HepG2 (cell line): ENCODE measurements around the gene DDT. TPM values are rescaled to one million over a fixed set of nuclear protein-coding genes. Genes with fewer than 3 reads are reported as not detected.

Experiments used
- CHD4 ChIP-seq: fragments of 200-600 bp; sonication (generic); IDR thresholded peaks from 2 replicates; pipeline ENCODE4 v1.7.0; 2017; ENCODE audit warnings: mild to moderate bottlenecking, low read length, borderline replicate concordance
- KAT8 ChIP-seq: IDR thresholded peaks from 2 replicates; pipeline ENCODE4 v1.6.1; 2016; ENCODE audit warnings: missing genetic modification reagents, missing compliant biosample characterization
- NCOR1 ChIP-seq: fragments of 200-600 bp; sonication (generic); IDR thresholded peaks from 2 replicates; pipeline ENCODE4 v1.7.0; 2017; ENCODE audit warnings: antibody characterized with exemption, low read length, borderline replicate concordance
- ZNF562 ChIP-seq: sonication (generic); formaldehyde crosslinking; IDR thresholded peaks from 2 replicates; pipeline ENCODE4 v1.8.0; 2022; ENCODE audit warnings: missing genetic modification reagents, borderline replicate concordance
- ZNF564 ChIP-seq: sonication (generic); formaldehyde crosslinking; IDR thresholded peaks from 2 replicates; pipeline ENCODE4 v1.8.1; 2023; ENCODE audit warnings: mild to moderate bottlenecking, missing genetic modification reagents
- ZNF589 ChIP-seq: sonication (generic); formaldehyde crosslinking; conservative IDR thresholded peaks from 2 replicates; pipeline ENCODE4 v1.8.0; 2022; ENCODE audit warnings: mild to moderate bottlenecking, moderate library complexity, missing genetic modification reagents
- ZNF75D ChIP-seq: sonication (generic); formaldehyde crosslinking; IDR thresholded peaks from 2 replicates; pipeline ENCODE4 v1.8.1; 2023; ENCODE audit warnings: missing genetic modification reagents, mild to moderate bottlenecking, borderline replicate concordance
- ZNF839 ChIP-seq: sonication (generic); formaldehyde crosslinking; IDR thresholded peaks from 2 replicates; pipeline ENCODE4 v1.4.0; 2020; ENCODE audit warnings: missing genetic modification reagents, mild to moderate bottlenecking, borderline replicate concordance
- ZSCAN20 ChIP-seq: sonication (generic); formaldehyde crosslinking; IDR thresholded peaks from 2 replicates; pipeline ENCODE4 v1.4.0; 2020; ENCODE audit warnings: missing genetic modification reagents, mild to moderate bottlenecking, borderline replicate concordance
- polyA plus RNA-seq, 8 experiments: library from polyadenylated mRNA; depleted of rRNA in 3 of 8; stranded (reverse) in 7 of 8; unstranded in 1 of 8; fragments of >200 nt; fragmentation: Illumina TruSeq in 4 of 8; extraction: Trizol in 4 of 8; gene quantifications; 2 replicates each; pipeline versions ENCODE4 v1.2.1 to v1.2.3, GENCODE V29; 2011 to 2016; ENCODE audit warnings: low read depth in 4 of 8, missing spikeins in 1 of 8, mixed read lengths in 1 of 8; ENCODE audit not compliant: insufficient read depth in 1 of 8
- total RNA-seq, 5 experiments: library from RNA; depleted of rRNA; stranded (reverse); fragments of >200 nt; fragmentation: Illumina TruSeq; extraction: Trizol; gene quantifications; 2 replicates each; pipeline ENCODE4 v1.2.3, GENCODE V29; 2016; ENCODE audit warnings: low read depth in 1 of 5
- TF ChIP-seq, protein P1 (sequence below): sonication (generic); formaldehyde crosslinking; IDR thresholded peaks from 2 replicates; pipeline ENCODE4 v1.5.1; 2020; ENCODE audit warnings: mild to moderate bottlenecking, missing genetic modification reagents, borderline replicate concordance
- TF ChIP-seq, protein P2 (sequence below): sonication (generic); formaldehyde crosslinking; IDR thresholded peaks from 2 replicates; pipeline ENCODE4 v1.4.0; 2020; ENCODE audit warnings: missing genetic modification reagents, mild to moderate bottlenecking, borderline replicate concordance
- TF ChIP-seq, protein P3 (sequence below): sonication (generic); formaldehyde crosslinking; IDR thresholded peaks from 2 replicates; pipeline ENCODE4 v1.4.0; 2020; ENCODE audit warnings: missing genetic modification reagents
- TF ChIP-seq, protein P4 (sequence below): IDR thresholded peaks from 2 replicates; pipeline ENCODE4 v1.6.1; 2018; ENCODE audit warnings: missing genetic modification reagents

Gene DDT
- total and polyA plus RNA-seq, 2 of the 13 experiments (the other 11 are each of a cell fraction or from before 2014, with no cell fraction given): 143 to 181 TPM

DNA sequence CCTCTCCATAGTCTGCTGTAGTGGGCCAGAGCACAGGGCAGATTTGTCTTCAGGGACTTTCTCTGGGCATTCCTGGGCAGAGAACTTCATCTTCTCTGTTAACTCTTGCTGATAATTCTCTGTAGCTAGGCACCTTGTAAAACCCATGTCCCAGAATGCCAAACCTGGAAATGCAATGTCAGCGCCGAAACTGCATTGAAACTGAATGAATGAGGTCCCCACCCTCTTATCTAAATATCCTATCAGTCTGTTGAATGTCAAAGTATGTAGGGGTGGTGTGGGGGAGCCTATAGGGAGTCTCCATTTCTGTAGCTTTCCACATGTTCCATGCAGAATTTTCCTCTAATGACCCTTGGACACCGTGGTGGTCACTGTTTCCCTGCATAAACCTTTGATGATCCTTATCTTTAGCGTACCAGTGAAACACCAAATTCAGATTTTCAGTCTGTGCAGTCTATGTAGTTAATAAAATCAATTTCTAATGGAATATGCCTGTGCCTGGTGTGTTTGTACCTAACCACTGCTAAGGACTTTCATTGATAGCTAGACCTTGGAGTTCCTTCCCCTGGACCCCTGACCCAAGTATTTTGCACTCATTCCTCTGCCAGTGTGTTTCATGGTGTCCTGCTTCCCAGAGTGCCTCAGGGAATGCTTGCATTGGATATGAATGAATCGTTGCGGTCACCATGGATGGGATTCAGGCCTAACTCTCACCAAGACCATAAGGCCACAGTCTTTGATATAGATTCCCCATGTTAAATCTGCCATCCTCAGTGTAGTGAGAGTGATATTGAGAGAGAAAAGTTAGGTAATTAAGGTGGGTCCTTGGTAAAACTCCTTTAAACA, 34.4 kb upstream of the DDT start (continued):
- TF ChIP-seq, protein P1, sequence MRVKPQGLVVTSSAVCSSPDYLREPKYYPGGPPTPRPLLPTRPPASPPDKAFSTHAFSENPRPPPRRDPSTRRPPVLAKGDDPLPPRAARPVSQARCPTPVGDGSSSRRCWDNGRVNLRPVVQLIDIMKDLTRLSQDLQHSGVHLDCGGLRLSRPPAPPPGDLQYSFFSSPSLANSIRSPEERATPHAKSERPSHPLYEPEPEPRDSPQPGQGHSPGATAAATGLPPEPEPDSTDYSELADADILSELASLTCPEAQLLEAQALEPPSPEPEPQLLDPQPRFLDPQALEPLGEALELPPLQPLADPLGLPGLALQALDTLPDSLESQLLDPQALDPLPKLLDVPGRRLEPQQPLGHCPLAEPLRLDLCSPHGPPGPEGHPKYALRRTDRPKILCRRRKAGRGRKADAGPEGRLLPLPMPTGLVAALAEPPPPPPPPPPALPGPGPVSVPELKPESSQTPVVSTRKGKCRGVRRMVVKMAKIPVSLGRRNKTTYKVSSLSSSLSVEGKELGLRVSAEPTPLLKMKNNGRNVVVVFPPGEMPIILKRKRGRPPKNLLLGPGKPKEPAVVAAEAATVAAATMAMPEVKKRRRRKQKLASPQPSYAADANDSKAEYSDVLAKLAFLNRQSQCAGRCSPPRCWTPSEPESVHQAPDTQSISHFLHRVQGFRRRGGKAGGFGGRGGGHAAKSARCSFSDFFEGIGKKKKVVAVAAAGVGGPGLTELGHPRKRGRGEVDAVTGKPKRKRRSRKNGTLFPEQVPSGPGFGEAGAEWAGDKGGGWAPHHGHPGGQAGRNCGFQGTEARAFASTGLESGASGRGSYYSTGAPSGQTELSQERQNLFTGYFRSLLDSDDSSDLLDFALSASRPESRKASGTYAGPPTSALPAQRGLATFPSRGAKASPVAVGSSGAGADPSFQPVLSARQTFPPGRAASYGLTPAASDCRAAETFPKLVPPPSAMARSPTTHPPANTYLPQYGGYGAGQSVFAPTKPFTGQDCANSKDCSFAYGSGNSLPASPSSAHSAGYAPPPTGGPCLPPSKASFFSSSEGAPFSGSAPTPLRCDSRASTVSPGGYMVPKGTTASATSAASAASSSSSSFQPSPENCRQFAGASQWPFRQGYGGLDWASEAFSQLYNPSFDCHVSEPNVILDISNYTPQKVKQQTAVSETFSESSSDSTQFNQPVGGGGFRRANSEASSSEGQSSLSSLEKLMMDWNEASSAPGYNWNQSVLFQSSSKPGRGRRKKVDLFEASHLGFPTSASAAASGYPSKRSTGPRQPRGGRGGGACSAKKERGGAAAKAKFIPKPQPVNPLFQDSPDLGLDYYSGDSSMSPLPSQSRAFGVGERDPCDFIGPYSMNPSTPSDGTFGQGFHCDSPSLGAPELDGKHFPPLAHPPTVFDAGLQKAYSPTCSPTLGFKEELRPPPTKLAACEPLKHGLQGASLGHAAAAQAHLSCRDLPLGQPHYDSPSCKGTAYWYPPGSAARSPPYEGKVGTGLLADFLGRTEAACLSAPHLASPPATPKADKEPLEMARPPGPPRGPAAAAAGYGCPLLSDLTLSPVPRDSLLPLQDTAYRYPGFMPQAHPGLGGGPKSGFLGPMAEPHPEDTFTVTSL (CRISPR knock-in tag): peak; percentile 66; the same call in 1 of the 2 replicates
- TF ChIP-seq NCOR1: peak; percentile 9; the same call in 1 of the 2 replicates
- TF ChIP-seq ZSCAN20 (CRISPR knock-in tag): no peak
- TF ChIP-seq ZNF839 (CRISPR knock-in tag): no peak
- TF ChIP-seq ZNF589 (CRISPR knock-in tag): 0 out of 2 replicates have a peak, but pooled peaks have one; percentile 26
- peak; percentile 24; the same call in 1 of the 2 replicates for TF ChIP-seq ZNF564
- TF ChIP-seq ZNF75D (CRISPR knock-in tag): no peak
- TF ChIP-seq ZNF562 (CRISPR knock-in tag): no peak
- TF ChIP-seq, protein P2, sequence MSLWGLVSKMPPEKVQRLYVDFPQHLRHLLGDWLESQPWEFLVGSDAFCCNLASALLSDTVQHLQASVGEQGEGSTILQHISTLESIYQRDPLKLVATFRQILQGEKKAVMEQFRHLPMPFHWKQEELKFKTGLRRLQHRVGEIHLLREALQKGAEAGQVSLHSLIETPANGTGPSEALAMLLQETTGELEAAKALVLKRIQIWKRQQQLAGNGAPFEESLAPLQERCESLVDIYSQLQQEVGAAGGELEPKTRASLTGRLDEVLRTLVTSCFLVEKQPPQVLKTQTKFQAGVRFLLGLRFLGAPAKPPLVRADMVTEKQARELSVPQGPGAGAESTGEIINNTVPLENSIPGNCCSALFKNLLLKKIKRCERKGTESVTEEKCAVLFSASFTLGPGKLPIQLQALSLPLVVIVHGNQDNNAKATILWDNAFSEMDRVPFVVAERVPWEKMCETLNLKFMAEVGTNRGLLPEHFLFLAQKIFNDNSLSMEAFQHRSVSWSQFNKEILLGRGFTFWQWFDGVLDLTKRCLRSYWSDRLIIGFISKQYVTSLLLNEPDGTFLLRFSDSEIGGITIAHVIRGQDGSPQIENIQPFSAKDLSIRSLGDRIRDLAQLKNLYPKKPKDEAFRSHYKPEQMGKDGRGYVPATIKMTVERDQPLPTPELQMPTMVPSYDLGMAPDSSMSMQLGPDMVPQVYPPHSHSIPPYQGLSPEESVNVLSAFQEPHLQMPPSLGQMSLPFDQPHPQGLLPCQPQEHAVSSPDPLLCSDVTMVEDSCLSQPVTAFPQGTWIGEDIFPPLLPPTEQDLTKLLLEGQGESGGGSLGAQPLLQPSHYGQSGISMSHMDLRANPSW (CRISPR knock-in tag): no peak
- TF ChIP-seq, protein P3, sequence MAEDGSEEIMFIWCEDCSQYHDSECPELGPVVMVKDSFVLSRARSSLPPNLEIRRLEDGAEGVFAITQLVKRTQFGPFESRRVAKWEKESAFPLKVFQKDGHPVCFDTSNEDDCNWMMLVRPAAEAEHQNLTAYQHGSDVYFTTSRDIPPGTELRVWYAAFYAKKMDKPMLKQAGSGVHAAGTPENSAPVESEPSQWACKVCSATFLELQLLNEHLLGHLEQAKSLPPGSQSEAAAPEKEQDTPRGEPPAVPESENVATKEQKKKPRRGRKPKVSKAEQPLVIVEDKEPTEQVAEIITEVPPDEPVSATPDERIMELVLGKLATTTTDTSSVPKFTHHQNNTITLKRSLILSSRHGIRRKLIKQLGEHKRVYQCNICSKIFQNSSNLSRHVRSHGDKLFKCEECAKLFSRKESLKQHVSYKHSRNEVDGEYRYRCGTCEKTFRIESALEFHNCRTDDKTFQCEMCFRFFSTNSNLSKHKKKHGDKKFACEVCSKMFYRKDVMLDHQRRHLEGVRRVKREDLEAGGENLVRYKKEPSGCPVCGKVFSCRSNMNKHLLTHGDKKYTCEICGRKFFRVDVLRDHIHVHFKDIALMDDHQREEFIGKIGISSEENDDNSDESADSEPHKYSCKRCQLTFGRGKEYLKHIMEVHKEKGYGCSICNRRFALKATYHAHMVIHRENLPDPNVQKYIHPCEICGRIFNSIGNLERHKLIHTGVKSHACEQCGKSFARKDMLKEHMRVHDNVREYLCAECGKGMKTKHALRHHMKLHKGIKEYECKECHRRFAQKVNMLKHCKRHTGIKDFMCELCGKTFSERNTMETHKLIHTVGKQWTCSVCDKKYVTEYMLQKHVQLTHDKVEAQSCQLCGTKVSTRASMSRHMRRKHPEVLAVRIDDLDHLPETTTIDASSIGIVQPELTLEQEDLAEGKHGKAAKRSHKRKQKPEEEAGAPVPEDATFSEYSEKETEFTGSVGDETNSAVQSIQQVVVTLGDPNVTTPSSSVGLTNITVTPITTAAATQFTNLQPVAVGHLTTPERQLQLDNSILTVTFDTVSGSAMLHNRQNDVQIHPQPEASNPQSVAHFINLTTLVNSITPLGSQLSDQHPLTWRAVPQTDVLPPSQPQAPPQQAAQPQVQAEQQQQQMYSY (CRISPR knock-in tag): no peak
- TF ChIP-seq, protein P4, sequence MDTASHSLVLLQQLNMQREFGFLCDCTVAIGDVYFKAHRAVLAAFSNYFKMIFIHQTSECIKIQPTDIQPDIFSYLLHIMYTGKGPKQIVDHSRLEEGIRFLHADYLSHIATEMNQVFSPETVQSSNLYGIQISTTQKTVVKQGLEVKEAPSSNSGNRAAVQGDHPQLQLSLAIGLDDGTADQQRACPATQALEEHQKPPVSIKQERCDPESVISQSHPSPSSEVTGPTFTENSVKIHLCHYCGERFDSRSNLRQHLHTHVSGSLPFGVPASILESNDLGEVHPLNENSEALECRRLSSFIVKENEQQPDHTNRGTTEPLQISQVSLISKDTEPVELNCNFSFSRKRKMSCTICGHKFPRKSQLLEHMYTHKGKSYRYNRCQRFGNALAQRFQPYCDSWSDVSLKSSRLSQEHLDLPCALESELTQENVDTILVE (CRISPR knock-in tag): no peak
- peak; percentile 97 for TF ChIP-seq CHD4
- peak; percentile 60; the same call in 1 of the 2 replicates for TF ChIP-seq KAT8 (CRISPR knock-in tag)
